Tibial artery (tissue), 4 donors: ENCODE results near the gene DNAH8.

Source experiments
- DNase-seq, 2 donors: peaks; one replicate each; pipeline ENCODE4 v3.0.0-alpha.2; 2019
- H3K27ac ChIP-seq, 2 donors: fragments of 200-600 bp; sonication (generic) in 1 of 2; 1 replicate in 1 of 2; 2 replicates in 1 of 2; pipeline ENCODE4 v1.5.1; 2018 to 2019; ENCODE audit warnings: mild to moderate bottlenecking in 1 of 2
- H3K27me3 ChIP-seq, 2 donors: fragments of 200-600 bp; sonication (generic) in 1 of 2; one replicate each; pipeline versions ENCODE4 v1.5.1 to v1.6.0; 2016 to 2019
- H3K36me3 ChIP-seq, 3 donors: fragments of 200-600 bp; sonication (generic) in 2 of 3; one replicate each; pipeline ENCODE4 v1.5.1; 2016 to 2019; ENCODE audit warnings: mild to moderate bottlenecking in 2 of 3
- H3K4me1 ChIP-seq, 4 donors: fragments of 200-600 bp; sonication (generic) in 2 of 4; 1 replicate in 3 of 4; 2 replicates in 1 of 4; pipeline ENCODE4 v1.5.1; 2016 to 2019
- H3K4me3 ChIP-seq, 2 donors: fragments of 200-600 bp; sonication (generic) in 1 of 2; 1 replicate in 1 of 2; 2 replicates in 1 of 2; pipeline ENCODE4 v1.5.1; 2018 to 2019; ENCODE audit warnings: mild to moderate bottlenecking in 2 of 2
- H3K9me3 ChIP-seq, 3 donors: fragments of 200-600 bp; sonication (generic) in 1 of 3; one replicate each; pipeline ENCODE4 v1.5.1; 2016 to 2019
- CTCF ChIP-seq, 2 experiments: fragments of 200-600 bp in 1 of 2; fragments of 450-650 bp in 1 of 2; IDR thresholded peaks; one replicate each; pipeline ENCODE4 v1.5.1; 2017 to 2019; ENCODE audit warnings: antibody characterized with exemption in 2 of 2, mild to moderate bottlenecking in 1 of 2, moderate library complexity in 1 of 2
- intact Hi-C: fragments of 100-400 bp; cut with DNase I; formaldehyde crosslinking; loops from one replicate; pipeline ENCODE4 v1.15.0; 2023; ENCODE audit warnings: low total_unique reads

The DNAH8 gene

GRCh38 chr6:38984723-38985122 lies 269.6 kb downstream of the DNAH8 start:
- no peak for DNase-seq
- Histone ChIP-seq H3K27ac (no peak overlapping the region), H3K4me1 (no peaks in the 10 kb centered on the region), H3K36me3 (no peaks in the 10 kb centered on the region), H3K4me3 (no peak overlapping the region), H3K9me3 (no peaks in the 10 kb centered on the region), H3K27me3 (peaks cover 0 to 11% of the 10 kb centered on the region in 2 donors)
- intact Hi-C loops, result no loop called here
- no peak for TF ChIP-seq CTCF (IDR thresholded peaks at IDR 0.05)

- intact Hi-C loops, result no loop called here
- Histone ChIP-seq H3K27ac (no peak overlapping the region), H3K4me3 (no peak overlapping the region), H3K9me3 (no peaks in the 10 kb centered on the region), H3K36me3 (no peaks in the 10 kb centered on the region), H3K4me1 (no peaks in the 10 kb centered on the region), H3K27me3 (peaks cover 0 to 7% of the 10 kb centered on the region in 2 donors)
- no peak for TF ChIP-seq CTCF (IDR thresholded peaks at IDR 0.05)
- no peak for DNase-seq
Measured at GRCh38 chr6:38985839-38986238, 270.7 kb downstream of the DNAH8 start.

GRCh38 chr6:38987503-38987902 lies 272.4 kb downstream of the DNAH8 start:
- peaks cover 0 to 5% of the 10 kb centered on the region in 2 donors for H3K27me3 ChIP-seq
- H3K4me1 ChIP-seq, result no peaks in the 10 kb centered on the region
- no peaks in the 10 kb centered on the region for H3K9me3 ChIP-seq
- no peak for TF ChIP-seq CTCF (IDR thresholded peaks at IDR 0.05)
- H3K4me3 ChIP-seq, result no peak overlapping the region
- H3K36me3 ChIP-seq, result no peaks in the 10 kb centered on the region
- no peak for DNase-seq
- intact Hi-C loops, result no loop called here
- H3K27ac ChIP-seq, result no peak overlapping the region

- DNase-seq, result no peak
- intact Hi-C loops, result no loop called here
- no peak for TF ChIP-seq CTCF (IDR thresholded peaks at IDR 0.05)
- Histone ChIP-seq H3K4me3 (no peak overlapping the region), H3K27me3 (no peaks in the 10 kb centered on the region), H3K4me1 (no peaks in the 10 kb centered on the region), H3K36me3 (no peaks in the 10 kb centered on the region), H3K27ac (no peak overlapping the region), H3K9me3 (no peaks in the 10 kb centered on the region)
Measured at GRCh38 chr6:38988736-38989449, 273.8 kb downstream of the DNAH8 start.

- intact Hi-C loops, result no loop called here
- Histone ChIP-seq H3K4me1 (no peaks in the 10 kb centered on the region), H3K9me3 (no peaks in the 10 kb centered on the region), H3K36me3 (no peaks in the 10 kb centered on the region), H3K4me3 (no peak overlapping the region), H3K27ac (no peak overlapping the region), H3K27me3 (peaks cover 0 to 1% of the 10 kb centered on the region in 2 donors)
- no peak for TF ChIP-seq CTCF (IDR thresholded peaks at IDR 0.05)
- no peak for DNase-seq
Measured at GRCh38 chr6:38990475-38990874, 275.4 kb downstream of the DNAH8 start.
